Activated naive CD4-positive, alpha-beta T cell treated with anti-CD3 and anti-CD28 coated beads for 36 hours (primary cell): ENCODE results near the gene ADD2. TPM values are rescaled to one million over a fixed set of nuclear protein-coding genes. Genes with fewer than 3 reads are reported as not detected.
"Not testable (repeated sequence)": the region's sequence is repeated elsewhere in the genome, so short reads cannot be mapped to it uniquely, and the experiment has no call there.

Experiments
- CTCF ChIA-PET: fragments of 350-600 bp; sonication (Branson Sonifier 250); formaldehyde crosslinking; loops from one replicate; lab custom pipeline; 2021; ENCODE audit warnings: antibody characterized with exemption; lab: Charles Lee
- DNase-seq: peaks from one replicate; pipeline ENCODE4 v3.0.0-alpha.2; 2020
- H3K27ac Mint-ChIP-seq: one replicate; pipeline ENCODE4 v1.8.0; 2021; ENCODE audit warnings: mild to moderate bottlenecking, mixed read lengths
- H3K27me3 Mint-ChIP-seq: one replicate; pipeline ENCODE4 v1.8.0; 2021; ENCODE audit warnings: low read depth, mixed read lengths
- H3K36me3 Mint-ChIP-seq: one replicate; pipeline ENCODE4 v1.8.0; 2021; ENCODE audit warnings: low read depth, mixed read lengths
- H3K4me1 Mint-ChIP-seq: one replicate; pipeline ENCODE4 v1.8.0; 2021; ENCODE audit warnings: low read depth, mixed read lengths
- H3K4me3 Mint-ChIP-seq: one replicate; pipeline ENCODE4 v1.8.0; 2021; ENCODE audit warnings: mild to moderate bottlenecking, moderate library complexity, mixed read lengths
- H3K9me3 Mint-ChIP-seq: one replicate; pipeline ENCODE4 v1.8.0; 2021; ENCODE audit warnings: mixed read lengths
- intact Hi-C: fragments of 100-400 bp; cut with micrococcal nuclease; formaldehyde crosslinking; loops from one replicate; pipeline ENCODE4 v1.15.1; 2023
- total RNA-seq, 2 experiments: library from RNA; stranded (reverse); gene quantifications; one replicate each; pipeline ENCODE4 v1.2.3, GENCODE V29; 2021

ADD2 gene
- total RNA-seq, 2 experiments from 2014 or later: 42.9 to 46.2 TPM

DNA sequence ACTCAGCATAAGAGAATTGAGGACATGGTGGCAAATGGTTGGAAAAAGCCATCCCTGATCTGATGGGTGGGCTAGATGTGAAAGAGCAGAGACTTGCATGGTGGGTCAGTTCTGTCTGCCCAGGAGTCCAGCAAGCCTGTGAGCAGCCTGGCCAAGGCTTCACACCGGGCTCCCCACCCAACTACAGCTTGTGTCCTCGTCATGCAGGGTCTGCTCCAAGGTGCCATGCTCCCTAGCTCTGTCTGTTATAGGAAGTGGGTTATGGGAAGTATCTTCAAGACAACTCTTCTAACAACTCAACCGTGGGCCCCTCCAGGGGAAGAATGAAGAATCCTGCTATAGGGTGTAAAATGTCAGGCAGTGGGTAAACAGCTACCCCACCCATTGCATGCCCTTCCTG lies 97.4 kb downstream of the ADD2 start:
- H3K27ac Mint-ChIP-seq: no peak overlapping the region
- no peaks in the 10 kb centered on the region for H3K9me3 Mint-ChIP-seq
- H3K4me1 Mint-ChIP-seq: no peaks in the 10 kb centered on the region
- peaks cover 4% of the 10 kb centered on the region for H3K36me3 Mint-ChIP-seq
- intact Hi-C loops: no loop called here
- CTCF ChIA-PET: interaction anchor here (1.1 to 1.8 kb wide), 2 partner anchors 14 to 53 kb away, joined by 3 to 5 read pairs; no protein-coding TSS in a partner anchor
- H3K27me3 Mint-ChIP-seq: no peaks in the 10 kb centered on the region
- no peak overlapping the region for H3K4me3 Mint-ChIP-seq
- no peak for DNase-seq

DNA sequence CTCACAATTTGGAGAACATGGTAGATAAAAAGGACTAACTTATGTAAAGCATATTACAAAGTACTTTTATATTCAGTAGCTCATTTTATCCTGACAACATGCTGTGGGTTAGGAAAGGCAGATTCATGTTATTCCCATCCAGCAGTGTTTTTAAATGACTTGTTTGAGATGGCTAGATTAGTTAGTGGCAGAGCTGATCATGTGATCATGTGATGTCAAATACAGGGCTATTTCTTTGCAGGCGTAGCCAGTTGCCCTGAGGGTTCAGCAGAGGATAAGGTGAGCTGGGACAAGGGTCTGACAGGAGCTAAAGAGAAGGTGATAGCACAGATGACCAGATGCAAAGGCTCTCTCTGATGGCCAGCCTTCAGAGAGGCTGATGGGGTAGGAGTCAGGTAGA lies 97.8 kb downstream of the ADD2 start:
- Mint-ChIP-seq H3K36me3 (peaks cover 4% of the 10 kb centered on the region), H3K27me3 (no peaks in the 10 kb centered on the region), H3K4me3 (no peak overlapping the region), H3K9me3 (no peaks in the 10 kb centered on the region), H3K27ac (no peak overlapping the region), H3K4me1 (peaks cover 4% of the 10 kb centered on the region)
- intact Hi-C loops: no loop called here
- CTCF ChIA-PET: interaction anchor here (0.8 to 1.8 kb wide), 3 partner anchors 10 to 15 kb away, joined by 4 to 5 read pairs (median 4); no protein-coding TSS in a partner anchor
- DNase-seq: no peak

DNA sequence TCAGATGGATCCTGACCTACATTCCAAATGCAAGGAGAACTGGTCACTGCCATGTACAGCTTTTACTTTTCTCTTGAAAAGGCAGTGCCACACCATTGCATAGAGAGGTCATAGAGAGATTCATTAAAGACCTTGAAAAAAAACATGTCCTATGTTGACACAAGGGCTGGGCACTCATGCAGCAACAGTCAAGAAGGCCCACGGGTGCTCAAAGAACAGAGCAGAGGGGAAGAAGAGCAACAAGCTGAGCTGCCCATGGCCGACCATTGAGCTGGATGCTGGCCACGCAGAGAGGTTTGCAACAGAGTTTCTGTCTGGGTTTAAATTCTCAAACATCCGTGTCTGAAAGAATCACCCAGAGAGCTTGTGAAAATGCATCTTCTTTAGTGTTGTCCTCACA lies 99.1 kb downstream of the ADD2 start:
- Mint-ChIP-seq H3K4me3 (no peak overlapping the region), H3K36me3 (peaks cover 7% of the 10 kb centered on the region), H3K4me1 (peaks cover 17% of the 10 kb centered on the region), H3K27ac (no peak overlapping the region), H3K27me3 (no peaks in the 10 kb centered on the region), H3K9me3 (peaks cover 2% of the 10 kb centered on the region)
- DNase-seq: no peak
- CTCF ChIA-PET: interaction anchor here (0.6 to 1.8 kb wide), 7 partner anchors 12 to 365 kb away, joined by 3 to 6 read pairs (median 4); no protein-coding TSS in a partner anchor
- intact Hi-C loops: no loop called here

DNA sequence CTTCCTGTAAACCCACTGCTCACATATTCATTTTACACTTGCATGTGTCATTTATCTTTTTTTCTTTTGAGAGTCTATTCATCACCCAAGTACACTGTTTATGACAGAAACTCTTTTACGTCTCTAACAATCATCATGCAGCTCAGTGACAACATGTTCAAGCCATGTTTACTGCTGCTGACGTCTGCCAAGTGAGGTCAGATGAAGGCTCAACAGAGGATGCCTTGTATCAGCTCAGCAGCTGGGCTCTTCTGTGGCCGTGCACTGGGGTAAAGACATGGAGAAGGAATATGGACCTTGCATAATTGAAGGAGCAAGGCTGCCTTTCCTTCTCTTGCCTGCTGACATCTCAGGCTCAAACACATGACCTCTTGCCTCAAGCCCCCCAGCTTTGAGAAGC lies 99.6 kb downstream of the ADD2 start:
- Mint-ChIP-seq H3K27ac (no peak overlapping the region), H3K27me3 (no peaks in the 10 kb centered on the region), H3K9me3 (peaks cover 2% of the 10 kb centered on the region), H3K4me1 (peaks cover 22% of the 10 kb centered on the region), H3K36me3 (peaks cover 5% of the 10 kb centered on the region), H3K4me3 (no peak overlapping the region)
- intact Hi-C loops: no loop called here
- no peak for DNase-seq
- CTCF ChIA-PET: interaction anchor here (0.6 to 1.5 kb wide), 5 partner anchors 12 to 364 kb away, joined by 3 to 6 read pairs (median 5); no protein-coding TSS in a partner anchor

DNA sequence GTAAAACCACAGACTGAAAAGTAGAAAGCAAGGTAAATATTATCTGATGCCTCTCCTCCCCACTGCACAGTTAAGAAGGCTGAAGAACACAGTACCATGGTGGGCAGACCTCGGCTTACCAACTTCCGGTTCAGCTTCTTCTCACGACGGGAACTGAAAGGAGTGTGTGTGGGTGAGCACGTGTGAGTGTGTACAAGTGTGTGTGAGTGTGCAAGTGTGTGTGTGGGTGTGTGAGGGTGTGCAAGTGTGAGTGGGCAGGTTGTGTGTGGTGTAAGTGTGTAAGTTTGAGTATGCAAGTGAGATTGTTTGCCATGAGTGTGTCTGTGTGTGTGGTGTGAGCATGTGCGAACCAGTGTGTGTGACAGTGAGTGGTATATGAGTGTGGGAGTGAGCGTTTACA lies 103.5 kb downstream of the ADD2 start:
- H3K4me1 Mint-ChIP-seq: peaks cover 22% of the 10 kb centered on the region
- H3K27ac Mint-ChIP-seq: no peak overlapping the region
- CTCF ChIA-PET: interaction anchor here (1.3 kb wide), 1 partner anchor 126 kb away, joined by 3 read pairs; the partner anchor contains the start of gene FIGLA
- DNase-seq: peak; percentile 44
- no peaks in the 10 kb centered on the region for H3K27me3 Mint-ChIP-seq
- H3K36me3 Mint-ChIP-seq: peaks cover 5% of the 10 kb centered on the region
- intact Hi-C loops: no loop called here
- H3K9me3 Mint-ChIP-seq: peaks cover 2% of the 10 kb centered on the region
- no peak overlapping the region for H3K4me3 Mint-ChIP-seq

DNA sequence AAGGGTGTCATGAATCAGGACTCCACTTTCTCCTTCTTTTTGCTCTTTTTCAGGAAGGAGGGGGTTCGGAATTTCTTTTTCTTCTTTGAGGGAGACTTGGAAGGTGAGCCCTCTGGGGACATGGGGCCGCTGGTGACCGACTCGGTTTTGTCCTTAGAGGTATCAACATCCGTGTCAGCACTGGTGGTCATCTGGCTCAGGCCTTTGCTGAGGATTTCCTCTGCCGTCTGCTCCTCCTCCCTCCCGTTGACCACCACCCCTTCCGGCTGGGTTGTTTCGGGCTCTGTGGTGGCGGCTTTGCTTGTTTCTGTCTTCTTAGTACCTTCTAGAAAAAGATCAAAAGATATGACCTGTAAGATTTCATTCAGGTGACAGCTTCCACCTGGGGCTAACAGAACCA lies 104.6 kb downstream of the ADD2 start:
- DNase-seq: no peak
- no peak overlapping the region for H3K27ac Mint-ChIP-seq
- H3K4me1 Mint-ChIP-seq: peaks cover 22% of the 10 kb centered on the region
- intact Hi-C loops: no loop called here
- H3K36me3 Mint-ChIP-seq: peaks cover 5% of the 10 kb centered on the region
- CTCF ChIA-PET: interaction anchor here (0.7 kb wide), 1 partner anchor 790 kb away, joined by 4 read pairs; the partner anchor contains the start of gene DYSF
- no peaks in the 10 kb centered on the region for H3K27me3 Mint-ChIP-seq
- H3K4me3 Mint-ChIP-seq: no peak overlapping the region
- H3K9me3 Mint-ChIP-seq: peaks cover 2% of the 10 kb centered on the region

DNA sequence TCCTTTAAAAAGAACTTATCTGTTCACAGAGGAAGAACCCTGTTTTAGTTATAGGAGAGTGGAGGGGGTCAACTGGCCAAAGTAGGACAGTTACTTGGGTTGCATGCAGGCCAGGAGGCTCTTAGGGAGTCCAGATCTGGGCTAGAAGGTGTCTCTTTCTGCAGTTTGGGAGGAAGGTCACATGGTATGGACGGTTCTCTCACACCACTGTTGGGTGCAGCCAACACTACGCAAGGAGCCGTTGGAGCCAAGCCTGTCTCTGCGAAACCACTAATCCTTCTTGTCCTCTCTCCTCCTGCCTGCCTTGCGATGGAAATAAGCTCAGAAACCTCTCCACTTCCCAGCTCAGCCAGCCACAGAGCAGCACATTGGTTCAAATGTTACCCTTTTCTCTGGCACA lies 108.4 kb downstream of the ADD2 start:
- no peak overlapping the region for H3K27ac Mint-ChIP-seq
- peaks cover 31% of the 10 kb centered on the region for H3K4me1 Mint-ChIP-seq
- no peak overlapping the region for H3K4me3 Mint-ChIP-seq
- H3K36me3 Mint-ChIP-seq: peaks cover 1% of the 10 kb centered on the region
- no peak for DNase-seq
- intact Hi-C loops: no loop called here
- CTCF ChIA-PET: interaction anchor here (0.9 to 1.1 kb wide), 2 partner anchors 13 to 42 kb away, joined by 3 to 5 read pairs; no protein-coding TSS in a partner anchor
- H3K9me3 Mint-ChIP-seq: peaks cover 1% of the 10 kb centered on the region
- H3K27me3 Mint-ChIP-seq: no peaks in the 10 kb centered on the region

DNA sequence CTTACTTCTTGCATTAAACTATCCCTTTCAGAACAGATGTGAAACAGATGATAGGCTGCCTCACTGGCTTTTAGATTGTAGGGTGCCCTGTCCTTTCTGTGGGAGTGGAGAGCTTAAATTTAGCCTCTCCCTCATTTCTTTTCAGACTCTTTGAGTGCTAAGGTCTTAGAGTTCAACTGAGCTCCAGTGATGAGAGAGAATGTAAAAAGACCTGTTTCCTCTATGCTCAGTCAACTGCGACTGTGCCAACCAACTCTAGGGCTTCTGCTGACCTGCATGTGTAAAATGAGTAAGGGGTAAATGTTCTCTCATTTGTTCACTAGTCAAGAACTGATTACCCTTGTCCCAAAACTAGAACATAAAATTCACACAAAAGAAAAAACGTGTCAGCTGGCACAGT lies 109.5 kb downstream of the ADD2 start:
- DNase-seq: no peak
- Mint-ChIP-seq H3K27me3 (no peaks in the 10 kb centered on the region), H3K36me3 (no peaks in the 10 kb centered on the region), H3K4me1 (peaks cover 21% of the 10 kb centered on the region), H3K9me3 (no peaks in the 10 kb centered on the region), H3K27ac (no peak overlapping the region), H3K4me3 (no peak overlapping the region)
- CTCF ChIA-PET: interaction anchor here (0.7 to 0.9 kb wide), 4 partner anchors 21 to 576 kb away, joined by 3 to 4 read pairs (median 4); no protein-coding TSS in a partner anchor
- intact Hi-C loops: no loop called here

DNA sequence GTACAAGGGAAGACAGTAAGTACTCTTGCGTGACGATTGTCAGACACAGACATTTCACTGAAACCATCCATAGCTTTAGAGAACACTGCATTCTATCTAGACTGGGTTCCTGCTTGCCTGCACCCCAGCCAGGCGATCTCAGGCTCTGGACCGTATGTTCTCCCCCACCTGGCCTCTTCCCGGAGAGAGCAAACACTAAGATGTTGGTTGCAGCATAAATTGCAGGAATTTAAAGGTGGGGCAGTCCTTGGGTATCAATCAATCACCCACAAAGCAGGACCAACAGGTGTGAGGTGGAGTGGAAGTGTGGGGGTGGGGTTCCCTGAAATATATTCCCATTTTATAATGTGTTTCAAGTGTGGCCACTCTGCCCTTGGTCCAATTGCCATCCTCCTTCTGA lies 110.8 kb downstream of the ADD2 start:
- Mint-ChIP-seq H3K27ac (no peak overlapping the region), H3K4me1 (peaks cover 20% of the 10 kb centered on the region), H3K9me3 (no peaks in the 10 kb centered on the region), H3K36me3 (no peaks in the 10 kb centered on the region), H3K27me3 (no peaks in the 10 kb centered on the region), H3K4me3 (no peak overlapping the region)
- intact Hi-C loops: loop anchor here (2.0 kb wide), 1 partner anchor 206 kb away; no protein-coding TSS in a partner anchor
- no peak for DNase-seq
- CTCF ChIA-PET: interaction anchor here (0.6 to 4.3 kb wide), 9 partner anchors 10 to 355 kb away, joined by 3 to 34 read pairs (median 6); partner anchors contain the start of gene ADD2

DNA sequence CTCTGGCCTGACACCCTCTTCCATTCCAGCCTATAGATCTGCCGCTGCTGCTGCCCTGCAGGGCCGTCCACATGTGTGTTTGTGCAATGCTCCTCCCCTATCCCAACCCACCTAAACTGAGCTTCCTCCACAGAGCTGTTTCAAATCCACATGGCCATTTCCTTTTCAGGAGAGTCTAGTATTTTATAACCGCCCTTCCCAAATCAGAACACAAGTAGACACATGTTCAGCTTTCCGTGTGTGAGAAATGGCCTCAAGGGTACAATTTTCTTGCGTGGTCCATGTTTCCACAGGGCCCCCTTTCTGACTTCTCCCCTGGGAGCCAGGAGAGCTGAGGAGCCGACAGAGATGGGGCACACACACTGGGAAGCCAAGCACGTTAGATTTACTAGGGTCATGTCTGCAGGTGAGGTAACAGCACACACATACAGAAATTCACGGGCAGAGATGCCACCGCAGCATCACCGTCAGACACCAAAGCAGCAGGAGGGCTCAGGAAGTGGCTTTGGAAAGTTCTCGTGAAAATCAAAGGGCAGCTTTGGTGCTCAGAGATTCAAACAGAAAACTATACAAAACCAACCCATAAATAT lies 111.5 kb downstream of the ADD2 start:
- H3K27me3 Mint-ChIP-seq: no peaks in the 10 kb centered on the region

DNA sequence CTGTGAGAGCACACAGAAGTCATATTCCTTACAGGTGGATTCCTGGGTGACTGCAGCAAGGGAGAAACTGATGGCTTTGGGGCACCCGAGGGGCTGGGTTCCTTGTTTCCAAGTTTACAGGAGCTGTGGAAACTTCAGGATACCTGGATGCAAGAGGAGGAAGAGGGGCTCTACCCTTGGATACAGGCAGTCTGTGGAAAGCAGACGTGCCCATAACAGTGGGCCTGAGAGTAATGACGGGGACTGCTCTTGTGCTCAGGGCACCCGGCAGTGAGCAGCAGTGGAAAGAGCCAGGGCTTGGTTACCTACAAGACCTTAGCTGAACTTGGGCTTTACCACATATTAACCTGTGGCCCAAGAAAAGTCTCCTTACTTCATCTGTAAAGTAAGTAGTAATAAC lies 112.2 kb downstream of the ADD2 start:
- Mint-ChIP-seq H3K27ac (no peak overlapping the region), H3K27me3 (no peaks in the 10 kb centered on the region), H3K4me3 (no peak overlapping the region)

More for the DNA sequence above, 111.5 kb downstream of the ADD2 start:
- no peak overlapping the region for H3K4me3 Mint-ChIP-seq
- H3K4me1 Mint-ChIP-seq: peaks cover 20% of the 10 kb centered on the region
- CTCF ChIA-PET: interaction anchor here (0.6 to 4.3 kb wide), 16 partner anchors 11 to 354 kb away, joined by 3 to 34 read pairs (median 4); partner anchors contain the start of gene ADD2
- no peaks in the 10 kb centered on the region for H3K36me3 Mint-ChIP-seq
- DNase-seq: peak; percentile 62
- peak overlapping the region; percentile 23 for H3K27ac Mint-ChIP-seq
- intact Hi-C loops: loop anchor here (2.0 kb wide), 1 partner anchor 206 kb away; no protein-coding TSS in a partner anchor
- peaks cover 2% of the 10 kb centered on the region for H3K9me3 Mint-ChIP-seq

DNA sequence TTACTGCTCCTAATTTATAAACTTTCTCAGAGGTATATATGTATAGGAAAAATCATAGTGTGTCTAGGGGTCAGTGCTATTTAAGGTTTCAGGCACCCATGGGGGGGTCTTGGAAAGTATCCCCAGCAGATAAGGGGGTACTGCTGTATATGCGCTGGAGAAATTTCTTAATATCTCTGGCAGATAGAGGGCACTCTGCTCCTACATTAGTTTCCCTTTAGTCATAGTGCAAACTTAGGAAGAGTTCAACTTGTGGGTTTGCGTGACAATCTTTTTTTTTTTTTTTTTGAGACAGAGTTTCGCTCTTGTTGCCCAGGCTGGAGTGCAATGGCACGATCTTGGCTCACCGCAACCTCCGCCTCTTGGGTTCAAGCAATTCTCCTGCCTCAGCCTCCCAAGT lies 112.8 kb downstream of the ADD2 start:
- not testable (repeated sequence) for H3K9me3 Mint-ChIP-seq, H3K27ac Mint-ChIP-seq, H3K27me3 Mint-ChIP-seq, H3K36me3 Mint-ChIP-seq, H3K4me3 Mint-ChIP-seq
- intact Hi-C loops: loop anchor here (1.0 to 2.0 kb wide), 4 partner anchors 112 to 292 kb away; no protein-coding TSS in a partner anchor
- peak; percentile 41 for DNase-seq
- CTCF ChIA-PET: interaction anchor here (1.0 to 4.3 kb wide), 14 partner anchors 10 to 351 kb away, joined by 3 to 34 read pairs (median 4); partner anchors contain the start of gene ADD2
- peaks cover 20% of the 10 kb centered on the region for H3K4me1 Mint-ChIP-seq

More for the DNA sequence above, 112.2 kb downstream of the ADD2 start:
- CTCF ChIA-PET: interaction anchor here (0.7 to 4.3 kb wide), 15 partner anchors 12 to 352 kb away, joined by 3 to 34 read pairs (median 5); partner anchors contain the start of gene ADD2
- intact Hi-C loops: loop anchor here (1.0 to 2.0 kb wide), 5 partner anchors 112 to 292 kb away; no protein-coding TSS in a partner anchor
- Mint-ChIP-seq H3K9me3 (peaks cover 2% of the 10 kb centered on the region), H3K4me1 (peaks cover 20% of the 10 kb centered on the region), H3K36me3 (no peaks in the 10 kb centered on the region)
- DNase-seq: no peak
